ENCODE measurements around the gene BEND7.

Gene BEND7

GRCh38 chr10:13520194-13520593 lies 8.6 kb downstream of the BEND7 start:
- DNase-seq = no peak

GRCh38 chr10:13518076-13518692 lies 10.6 kb downstream of the BEND7 start:
- no peak for DNase-seq

DNA sequence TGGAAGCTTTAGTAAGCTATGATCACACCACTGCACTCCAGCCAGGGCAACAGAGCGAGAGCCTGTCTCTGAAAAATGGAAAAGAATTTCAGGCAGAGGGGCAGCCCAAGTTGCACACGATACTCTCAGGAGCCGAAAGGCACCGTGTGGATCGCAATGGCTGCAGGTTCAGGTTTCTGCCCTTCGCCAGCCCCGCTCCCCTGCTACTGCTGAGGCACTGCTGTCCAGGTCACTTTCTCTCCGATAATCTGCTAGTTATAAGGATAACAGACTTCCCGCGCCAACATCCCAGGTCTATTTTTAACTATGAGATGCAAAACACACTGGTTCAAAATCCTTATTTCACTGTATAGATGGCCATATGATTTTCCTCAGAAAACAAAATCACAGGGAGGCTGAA lies 11.1 kb downstream of the BEND7 start:
- no peak for DNase-seq

DNA sequence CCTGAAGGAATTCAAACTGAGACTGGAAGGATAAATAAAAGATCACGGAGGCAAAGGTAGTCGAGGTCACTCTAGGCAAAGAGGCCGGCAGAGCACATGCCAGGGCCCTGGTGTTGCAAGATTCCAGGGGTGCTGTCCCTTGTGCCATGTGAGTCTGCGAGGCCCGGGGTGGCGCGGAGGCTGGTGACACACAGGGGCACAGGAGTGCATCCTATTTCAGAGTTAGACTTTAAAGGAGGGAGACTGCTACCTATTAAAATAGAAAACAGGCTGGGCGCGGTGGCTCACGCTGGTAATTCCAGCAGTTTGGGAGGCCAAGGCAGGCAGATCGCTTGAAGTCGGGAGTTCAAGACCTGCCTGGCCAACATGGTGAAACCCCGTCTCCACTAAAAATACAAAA lies 12.6 kb downstream of the BEND7 start:
- no peak for DNase-seq

GRCh38 chr10:13515467-13515866 lies 13.3 kb downstream of the BEND7 start:
- no peak for DNase-seq

DNA sequence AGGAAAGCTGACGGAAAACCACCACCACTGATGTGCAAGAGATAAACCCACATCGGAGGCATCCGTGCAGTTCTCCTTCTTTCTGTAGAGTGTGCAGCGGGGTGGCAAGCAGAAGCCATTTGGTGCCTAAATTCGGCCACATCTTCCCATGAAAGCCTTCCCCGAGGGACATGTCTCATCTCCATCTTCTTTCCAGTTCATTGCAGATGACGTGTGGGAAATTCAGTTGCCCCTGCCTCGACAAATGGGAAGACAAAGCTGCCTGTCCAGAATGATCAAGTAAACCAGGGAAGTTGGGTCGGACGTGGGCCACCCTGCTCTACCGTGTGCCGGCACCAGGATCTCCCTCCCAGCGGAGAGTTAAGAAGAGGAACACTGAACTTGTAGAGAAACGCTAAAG lies 14.5 kb downstream of the BEND7 start:
- DNase-seq = no peak

DNA sequence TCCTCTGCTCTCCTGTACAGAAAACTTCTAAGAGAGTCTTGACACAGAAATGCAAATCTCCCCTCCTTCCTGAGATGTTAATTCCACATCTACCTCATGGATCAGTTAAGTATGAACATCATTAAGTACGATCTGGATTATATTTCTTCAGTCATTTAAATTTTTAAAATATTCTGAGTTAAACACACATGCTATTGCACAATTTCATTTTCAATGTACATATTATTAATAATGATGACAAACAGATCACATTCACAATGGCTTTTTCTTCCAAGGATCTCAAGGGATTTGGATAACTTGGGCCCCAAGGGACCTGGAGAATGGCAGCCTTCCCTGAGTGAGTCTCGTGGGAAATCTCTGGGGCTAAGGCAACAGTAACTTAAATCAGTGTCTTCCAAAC lies 16.2 kb downstream of the BEND7 start:
- DNase-seq = no peak

- no peak for DNase-seq
These were observed 17.4 kb downstream of the BEND7 start for GRCh38 chr10:13511409-13511808.

DNA sequence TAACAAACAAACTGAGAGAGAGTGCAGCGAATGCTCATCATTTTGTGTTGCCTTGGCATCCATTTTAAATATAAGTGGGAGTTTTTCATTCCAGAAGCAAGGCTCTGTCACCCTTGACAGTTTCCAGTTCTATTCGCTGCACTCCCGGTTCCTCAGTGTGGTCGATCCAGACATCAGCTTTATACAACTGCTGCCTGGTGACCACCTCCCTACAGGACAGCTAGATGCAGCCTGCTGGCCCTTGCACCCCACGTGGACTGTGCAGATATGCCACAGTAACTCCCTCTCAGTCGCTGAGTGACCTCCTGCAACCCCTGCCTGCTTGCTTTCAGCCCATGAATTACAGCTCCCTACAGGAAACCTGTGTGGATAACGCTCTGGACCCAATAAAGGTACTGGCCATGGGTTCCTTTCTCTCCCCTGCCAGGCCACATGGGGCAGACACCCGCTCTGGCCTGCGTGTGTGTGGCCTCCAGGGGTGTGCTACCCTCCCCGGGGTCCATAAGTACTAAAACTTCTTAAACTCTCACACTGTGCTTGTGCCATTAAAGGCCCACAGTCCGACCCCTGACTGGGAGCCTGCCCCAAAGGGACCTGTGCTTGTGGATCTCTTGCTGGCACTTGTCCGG lies 23.6 kb downstream of the BEND7 start:
- DNase-seq = no peak

DNA sequence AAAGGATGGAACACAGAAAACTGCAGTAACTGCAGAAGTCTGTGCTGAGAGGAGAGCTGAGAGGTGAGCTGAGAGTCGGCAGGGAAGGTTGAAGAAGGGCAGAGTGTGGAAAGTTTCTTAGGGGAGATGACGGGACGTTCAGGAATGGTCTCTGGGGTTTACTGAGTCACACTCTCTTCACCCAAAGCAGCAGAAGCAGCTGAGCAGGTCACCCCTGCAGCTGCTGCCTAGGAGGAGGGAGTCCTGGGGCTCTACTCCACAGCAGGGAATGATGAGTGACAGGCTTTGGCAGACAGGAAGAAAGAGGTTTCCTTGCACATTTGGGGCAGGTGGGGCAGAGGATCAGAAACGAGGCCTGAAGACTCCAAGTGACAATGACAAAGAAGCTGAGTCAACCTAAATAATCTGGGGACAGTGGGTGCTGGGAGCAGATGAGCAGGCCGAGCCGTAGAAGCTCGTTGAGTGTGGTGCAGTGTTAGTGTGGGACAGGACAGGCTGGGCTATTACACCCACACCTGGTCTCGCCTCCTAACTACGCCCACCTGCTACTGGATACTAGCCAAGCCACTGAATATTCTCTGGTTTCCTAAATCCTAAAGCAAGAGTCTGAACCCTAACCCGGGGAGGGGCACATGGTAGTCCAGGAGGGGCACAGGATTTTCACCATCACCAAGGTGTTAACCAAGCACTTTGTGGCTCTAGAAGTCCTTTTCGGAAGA lies 24.9 kb downstream of the BEND7 start:
- no peak for DNase-seq

- no peak for DNase-seq
These were observed 26.4 kb downstream of the BEND7 start for GRCh38 chr10:13502380-13502779.

- no peak for DNase-seq
These were observed 28.6 kb downstream of the BEND7 start for GRCh38 chr10:13500201-13500600.

GRCh38 chr10:13499150-13499549 lies 29.7 kb downstream of the BEND7 start:
- no peak for DNase-seq

DNA sequence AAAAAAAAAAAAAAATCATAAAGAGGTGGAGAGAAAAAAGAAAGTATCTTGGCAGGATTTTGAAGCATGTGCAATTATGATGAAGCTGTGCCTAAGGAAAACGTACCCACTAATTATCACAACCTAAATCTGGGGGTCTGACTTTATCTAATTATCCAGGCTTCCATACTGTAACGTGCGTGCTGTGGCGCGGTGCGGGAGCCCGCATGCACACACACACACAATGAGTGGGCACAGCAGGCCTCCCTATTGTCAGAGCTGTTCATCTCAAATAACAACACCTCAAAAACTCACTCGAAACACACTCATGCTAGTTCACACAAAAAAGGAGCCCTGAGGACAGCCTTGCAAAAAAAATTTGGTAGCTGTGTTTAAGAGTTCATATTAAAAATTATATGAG lies 31.9 kb downstream of the BEND7 start:
- no peak for DNase-seq

- no peak for DNase-seq
These were observed 32.6 kb downstream of the BEND7 start for GRCh38 chr10:13496164-13496563.

GRCh38 chr10:13492493-13493180 lies 36.2 kb downstream of the BEND7 start:
- no peak for DNase-seq

DNA sequence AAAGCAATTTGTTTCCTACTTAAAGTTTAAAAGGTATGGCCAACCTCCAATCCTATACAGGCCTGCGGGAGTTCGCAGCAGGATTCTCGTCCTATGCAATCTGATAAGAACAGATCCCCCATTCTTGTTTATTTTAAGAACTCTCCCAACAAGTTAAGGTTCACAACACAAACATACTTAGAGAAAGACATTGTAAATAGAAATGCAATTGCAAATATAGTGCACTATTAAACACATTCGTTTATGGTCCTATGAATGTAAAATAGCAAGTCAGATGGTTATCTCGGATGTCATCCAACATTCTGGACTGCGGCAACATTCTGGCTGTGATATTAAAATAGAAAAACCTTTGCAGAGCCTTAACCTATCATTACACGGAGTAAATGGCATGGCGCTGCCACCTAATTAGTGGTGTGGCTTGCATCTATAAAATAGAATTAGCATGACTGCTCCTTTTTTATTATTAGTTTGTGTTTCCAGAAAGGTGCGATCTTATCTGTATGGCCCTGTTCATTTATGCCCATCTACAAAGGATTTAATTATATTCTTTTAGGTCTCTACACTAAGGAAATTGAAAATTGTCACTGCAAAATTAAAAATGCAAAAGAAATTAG lies 37.0 kb downstream of the BEND7 start:
- no peak for DNase-seq

- no peak for DNase-seq
These were observed 38.3 kb downstream of the BEND7 start for GRCh38 chr10:13490503-13490902.

- no peak for DNase-seq
These were observed 39.7 kb downstream of the BEND7 start for GRCh38 chr10:13489035-13489599.

DNA sequence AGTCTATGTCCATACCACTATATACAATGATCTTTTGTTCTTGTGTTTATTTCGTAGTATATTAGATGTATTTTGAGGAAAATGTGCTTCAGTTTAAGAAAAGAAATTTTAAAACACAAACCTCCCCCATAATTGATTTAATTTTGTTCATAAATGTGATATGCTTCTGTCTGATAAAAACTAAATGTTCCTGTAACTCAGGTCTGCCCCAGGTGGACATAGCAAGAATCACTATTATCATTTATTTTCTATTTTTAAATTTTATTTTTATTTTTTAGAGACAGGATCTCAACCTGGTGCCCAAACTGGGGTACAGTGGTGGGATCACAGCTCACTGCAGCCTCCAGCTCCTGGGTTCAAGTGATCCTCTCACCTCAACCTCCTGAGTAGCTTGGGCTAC lies 43.2 kb downstream of the BEND7 start:
- no peak for DNase-seq

DNA sequence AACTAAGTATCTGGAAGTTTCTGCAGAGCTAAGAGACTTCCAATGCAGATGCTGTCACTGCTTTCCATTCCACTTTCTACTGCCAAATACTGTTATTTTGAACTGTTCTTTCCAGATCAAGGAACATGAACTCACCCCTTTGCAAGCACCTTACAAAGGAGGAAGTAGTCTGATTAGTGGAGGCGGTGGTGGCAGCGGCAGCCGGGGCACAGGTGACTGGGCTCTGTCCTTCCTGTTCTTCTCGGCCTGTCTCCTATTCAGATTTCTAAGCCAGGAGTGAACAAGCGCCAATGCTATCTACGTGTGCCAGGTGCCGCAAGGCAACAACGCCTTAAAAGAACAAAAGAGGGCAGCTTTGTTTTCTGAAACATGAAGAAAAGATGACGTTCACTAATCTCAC lies 44.9 kb downstream of the BEND7 start:
- no peak for DNase-seq

DNA sequence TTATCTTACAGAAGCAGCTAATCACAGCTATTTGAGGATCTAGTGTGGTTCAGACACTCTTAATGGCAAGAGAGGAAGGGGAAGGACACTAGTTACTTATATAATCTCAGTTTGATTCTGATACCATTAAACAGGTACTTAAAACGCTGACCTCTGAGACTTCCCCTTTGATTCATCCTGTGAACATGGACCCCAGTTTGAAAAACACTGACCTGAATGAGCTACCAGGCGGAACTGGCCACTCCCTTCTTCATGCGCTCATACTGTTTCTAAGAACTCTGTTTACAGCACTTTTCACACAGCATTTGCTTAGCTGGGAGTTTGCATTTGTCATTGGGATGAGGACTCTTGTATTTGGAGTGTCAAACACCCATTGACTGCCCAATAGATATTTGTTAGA lies 45.7 kb downstream of the BEND7 start:
- no peak for DNase-seq

- no peak for DNase-seq
These were observed 47.1 kb downstream of the BEND7 start for GRCh38 chr10:13481690-13482089.
